Jurkat, Clone E6-1 (cell line): Measurements from ENCODE around the gene WBP1.
"Not testable (repeated sequence)": the region's sequence is repeated elsewhere in the genome, so short reads cannot be mapped to it uniquely, and the experiment has no call there.

Experiments
- DNase-seq: peaks from one replicate; pipeline ENCODE4 v3.0.0-alpha.2; 2011; ENCODE audit warnings: low read depth, low spot score
- H3K4me3 ChIP-seq: 2 replicates; pipeline ENCODE4 v1.5.1; 2011; ENCODE audit warnings: mild to moderate bottlenecking, low read length, control low read depth, moderate library complexity

The WBP1 gene

DNA sequence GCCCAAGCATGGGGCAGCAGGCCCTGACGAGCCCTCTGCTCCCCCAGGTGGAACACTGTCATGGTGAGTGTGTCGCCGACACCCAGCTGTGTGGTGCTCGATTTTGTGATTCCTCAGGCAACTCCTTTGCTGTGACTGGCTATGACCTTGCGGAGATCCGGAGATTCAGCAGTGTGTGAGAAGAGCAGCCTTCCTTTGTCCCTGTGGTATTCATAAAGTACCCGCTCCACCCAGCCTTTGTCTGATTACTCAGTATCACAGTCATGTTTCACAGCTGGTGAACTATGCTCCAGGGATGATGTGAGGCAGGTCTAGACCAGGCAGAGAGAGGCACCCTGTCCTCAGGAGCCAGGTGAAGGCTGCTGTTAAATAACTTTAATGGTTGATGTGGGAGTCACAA is 32.7 kb upstream of the WBP1 start:
- no peak overlapping the region for H3K4me3 ChIP-seq
- DNase-seq = no peak

DNA sequence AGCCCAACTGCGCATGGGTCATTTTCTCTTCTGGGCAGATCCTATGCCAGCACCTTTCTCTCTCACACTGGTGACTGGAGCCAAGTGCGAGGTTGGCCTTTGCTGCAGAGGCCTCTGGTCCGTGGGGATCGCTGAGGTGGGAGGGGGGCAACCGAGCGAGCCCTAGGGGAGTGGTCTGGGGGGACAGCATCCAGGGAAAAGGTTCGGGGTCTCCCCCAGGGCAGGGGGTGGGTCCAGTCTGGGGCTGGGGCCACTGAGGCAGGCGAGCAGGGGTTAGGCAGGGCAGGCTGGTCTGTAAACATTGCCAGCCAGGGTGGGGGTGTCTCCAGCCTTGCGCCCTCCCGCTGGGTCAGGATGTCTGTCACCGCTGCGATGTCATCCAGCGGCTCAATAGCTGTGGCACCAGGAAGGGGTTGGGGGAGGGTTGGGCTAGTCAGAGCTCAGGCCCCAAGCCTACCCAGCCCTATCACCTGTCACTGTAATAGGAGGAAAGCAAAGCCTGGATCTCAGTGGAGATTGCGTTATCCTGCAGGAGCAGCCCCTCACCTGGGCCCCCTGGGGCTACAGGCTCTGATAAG is 32.0 kb upstream of the WBP1 start:
- DNase-seq = no peak
- no peak overlapping the region for H3K4me3 ChIP-seq

DNA sequence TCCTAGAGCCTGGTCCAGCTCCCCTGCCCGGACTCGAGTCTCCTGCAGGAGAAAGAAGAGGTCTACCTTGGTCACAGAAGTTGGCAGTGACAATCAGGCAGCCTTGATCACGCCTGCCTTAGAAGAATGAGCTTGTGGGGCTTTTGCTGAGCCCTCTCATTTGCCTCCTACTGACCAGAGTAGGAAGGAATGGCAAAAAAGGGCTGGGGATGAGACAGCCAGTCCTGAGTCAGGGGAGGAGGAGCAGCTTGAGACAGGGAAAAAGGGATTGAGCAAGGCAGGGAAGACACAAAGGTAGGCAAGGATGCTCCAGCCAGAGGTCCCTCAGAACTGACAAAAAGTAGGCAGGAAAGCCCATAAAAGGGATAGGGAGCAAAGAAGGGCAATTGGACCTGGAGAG is 30.7 kb upstream of the WBP1 start:
- no peak for DNase-seq
- H3K4me3 ChIP-seq = no peak overlapping the region

GRCh38 chr2:74428675-74429074 is 29.6 kb upstream of the WBP1 start:
- no peak for DNase-seq
- H3K4me3 ChIP-seq = no peak overlapping the region

DNA sequence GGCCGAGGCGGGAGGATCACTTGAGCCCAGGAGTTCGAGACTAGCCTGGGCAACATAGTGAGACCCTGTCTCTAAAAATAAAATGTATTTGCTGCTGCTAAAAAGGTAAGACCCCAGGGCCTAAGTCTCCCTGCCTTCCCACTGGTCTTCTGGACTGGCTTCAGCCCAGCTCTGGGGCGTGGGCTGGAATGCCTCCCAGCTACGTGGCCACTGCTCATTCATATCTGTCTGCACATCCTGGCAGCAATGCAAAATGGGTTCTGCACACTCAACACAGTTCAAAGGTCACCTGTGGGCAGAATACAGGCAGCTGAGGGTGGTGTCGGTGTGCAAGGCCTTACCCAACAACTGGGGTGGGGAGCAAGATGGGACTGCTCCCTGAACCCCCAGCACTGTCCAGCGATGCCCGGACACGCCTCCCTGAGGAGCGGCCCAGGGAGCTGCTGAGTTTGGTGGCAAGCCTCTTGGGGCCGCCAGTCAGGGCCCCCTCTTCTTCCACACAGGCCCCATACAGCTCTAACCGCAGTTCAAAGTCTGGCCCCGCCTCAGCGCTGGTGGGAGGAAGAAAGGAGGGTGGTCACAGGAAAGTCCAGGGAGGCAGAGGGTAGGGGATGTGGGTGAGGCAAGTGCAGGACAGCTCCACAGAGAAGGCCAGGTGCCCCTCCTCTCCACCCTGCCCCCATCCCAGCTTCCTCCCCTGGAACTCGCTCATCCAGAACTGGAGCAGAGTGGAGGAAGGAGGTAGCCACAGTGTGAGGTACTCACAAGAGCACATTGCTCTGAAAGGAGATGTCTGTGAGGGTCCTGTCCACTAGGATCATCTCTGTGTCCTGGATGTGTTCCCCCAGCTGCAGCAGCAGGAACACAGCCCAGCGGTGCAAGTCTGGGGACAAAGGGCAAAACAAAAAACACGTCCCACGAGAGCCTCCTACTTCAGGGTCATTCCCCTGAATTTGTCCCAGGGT is 28.5 kb upstream of the WBP1 start:
- H3K4me3 ChIP-seq = no peak overlapping the region
- no peak for DNase-seq

DNA sequence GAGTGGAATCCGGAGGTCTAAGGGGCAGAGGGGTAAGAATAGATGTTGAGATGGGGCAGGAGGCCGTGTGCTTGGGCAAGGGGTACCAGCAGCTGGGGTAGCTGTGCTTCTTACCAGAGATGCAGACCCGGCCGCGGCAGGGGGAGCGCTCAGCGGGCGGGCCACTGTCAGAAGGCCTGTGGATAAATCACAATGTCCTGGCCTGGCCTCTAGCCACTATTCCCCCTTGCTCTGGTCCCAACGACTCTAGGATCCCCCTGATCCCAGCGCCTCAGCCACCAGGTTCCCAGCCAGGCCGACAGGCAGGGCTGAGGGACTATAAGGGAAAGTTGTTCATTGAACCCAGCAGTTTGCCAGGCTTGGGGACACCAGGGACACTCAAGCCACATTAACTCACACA is 27.7 kb upstream of the WBP1 start:
- no peak for DNase-seq
- no peak overlapping the region for H3K4me3 ChIP-seq

- no peak for DNase-seq
- H3K4me3 ChIP-seq = no peak overlapping the region
Measured at GRCh38 chr2:74436111-74436805, 22.0 kb upstream of the WBP1 start.

GRCh38 chr2:74436848-74437695 is 21.2 kb upstream of the WBP1 start:
- no peak overlapping the region for H3K4me3 ChIP-seq
- DNase-seq = no peak

GRCh38 chr2:74438248-74438647 is 20.0 kb upstream of the WBP1 start:
- no peak overlapping the region for H3K4me3 ChIP-seq
- DNase-seq = no peak

DNA sequence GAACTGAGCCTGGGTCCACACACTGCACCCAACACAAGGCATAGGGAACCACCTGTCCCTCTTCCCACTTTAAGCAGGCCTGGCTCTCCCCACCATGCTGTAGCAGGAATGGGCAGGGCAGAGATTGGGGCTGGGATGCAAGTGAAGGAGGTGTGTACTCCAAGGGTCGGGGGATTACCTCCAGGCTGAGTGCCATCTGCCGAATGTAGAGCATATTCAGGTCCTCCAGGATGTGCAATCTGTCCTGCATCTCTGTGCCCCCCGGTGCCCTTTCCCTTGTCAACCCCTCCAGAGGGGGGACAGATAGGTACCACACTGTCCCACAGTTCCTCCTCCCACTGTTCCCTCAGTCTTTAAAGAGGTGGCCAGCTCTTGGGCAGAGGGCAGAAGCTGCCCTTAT is 18.9 kb upstream of the WBP1 start:
- H3K4me3 ChIP-seq = no peak overlapping the region
- DNase-seq = no peak

DNA sequence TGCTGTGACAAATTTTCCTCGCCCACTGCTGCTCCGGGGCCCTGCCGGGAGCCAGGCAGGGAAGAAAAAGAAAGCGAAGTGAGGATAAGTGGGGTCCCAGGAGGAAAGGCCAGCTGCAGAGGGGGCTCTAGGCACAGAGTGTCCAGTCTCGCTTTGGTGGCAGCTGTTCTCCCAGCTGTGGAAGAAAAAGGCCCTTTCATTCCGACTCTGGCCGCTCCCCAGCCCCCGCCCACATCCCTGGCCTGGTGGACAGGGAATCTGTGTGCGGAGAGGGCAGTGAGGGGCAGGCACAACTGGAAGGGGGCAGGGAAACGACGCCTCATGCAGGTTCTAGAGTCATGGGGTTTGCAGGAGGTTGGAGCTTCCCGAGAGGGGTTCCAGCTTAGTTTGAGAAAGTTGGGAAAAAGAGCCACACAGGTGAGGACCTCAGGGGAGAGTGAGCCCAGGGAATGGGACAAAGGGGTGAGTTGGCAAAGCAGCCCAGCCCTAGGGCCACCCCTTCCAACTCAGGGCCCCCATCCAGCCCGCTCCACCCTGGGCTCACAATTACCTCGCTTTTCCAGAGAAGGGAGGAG is 18.3 kb upstream of the WBP1 start:
- peak overlapping the region; percentile 20 for H3K4me3 ChIP-seq
- DNase-seq = no peak

DNA sequence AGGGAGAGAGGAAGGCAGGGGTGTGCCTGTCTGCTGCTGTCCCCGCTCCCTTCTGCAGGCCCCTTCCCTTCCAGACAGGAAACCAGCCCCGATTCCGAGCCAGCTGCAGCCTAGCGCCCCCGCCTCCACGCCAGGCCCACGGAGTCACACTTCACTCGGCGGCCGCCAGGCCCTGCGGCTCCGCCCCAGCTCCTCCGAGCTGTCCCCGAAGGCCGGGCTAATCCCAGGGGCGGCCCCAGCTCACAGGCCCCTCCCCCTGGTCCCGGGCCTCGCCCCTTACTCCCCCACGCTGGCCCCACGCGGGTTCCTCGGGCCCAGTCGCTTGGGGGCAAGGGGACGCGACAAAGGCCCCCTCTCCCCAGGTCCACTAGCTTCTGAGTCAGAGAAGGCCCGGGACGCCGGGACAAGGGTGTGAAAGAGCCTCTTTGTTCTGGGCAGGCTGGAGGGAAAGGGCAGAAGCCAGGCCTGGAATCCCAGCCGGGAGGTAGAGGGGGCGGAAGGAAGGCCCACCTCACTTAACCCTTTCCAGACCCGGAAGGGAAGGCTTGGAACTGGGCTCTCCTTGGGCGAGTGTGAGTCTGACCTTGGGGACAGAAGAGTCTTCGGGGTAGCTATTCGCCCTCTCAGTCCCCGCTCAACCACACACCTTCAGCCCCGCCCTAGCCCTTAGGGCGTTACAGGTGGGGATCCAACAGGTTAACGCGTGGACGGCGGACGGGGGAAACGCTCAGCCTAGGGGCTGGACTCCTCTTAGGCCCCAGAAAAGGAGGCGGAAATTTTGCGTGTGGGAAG is 17.7 kb upstream of the WBP1 start:
- peak overlapping the region; percentile 20 for H3K4me3 ChIP-seq
- DNase-seq = no peak

DNA sequence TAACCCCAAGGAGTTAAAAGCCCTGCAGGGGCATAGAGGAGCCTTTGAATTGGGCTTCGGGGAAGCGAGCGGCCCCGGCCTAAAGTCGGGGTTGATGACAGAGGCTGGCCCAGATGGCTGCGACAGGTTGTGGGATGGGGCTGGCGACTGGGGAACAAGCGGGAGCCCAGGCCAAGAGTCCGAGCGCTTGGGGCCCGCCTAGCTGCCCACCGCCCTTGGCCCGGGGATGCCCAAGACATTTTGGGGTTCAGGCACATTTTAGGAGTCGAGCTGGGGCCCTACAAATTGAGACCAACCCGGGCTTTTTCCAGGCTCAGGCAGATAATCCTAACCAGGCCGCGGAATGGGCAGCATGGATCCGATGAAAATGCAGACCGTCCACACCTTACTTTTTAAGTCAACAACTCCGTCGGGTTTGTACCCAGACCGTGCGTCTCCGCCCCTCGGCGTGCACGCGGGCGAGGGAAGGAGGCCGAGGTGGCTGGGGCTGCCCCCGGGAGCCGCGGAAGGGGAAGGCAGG is 17.0 kb upstream of the WBP1 start:
- DNase-seq = no peak
- H3K4me3 ChIP-seq = no peak overlapping the region

DNA sequence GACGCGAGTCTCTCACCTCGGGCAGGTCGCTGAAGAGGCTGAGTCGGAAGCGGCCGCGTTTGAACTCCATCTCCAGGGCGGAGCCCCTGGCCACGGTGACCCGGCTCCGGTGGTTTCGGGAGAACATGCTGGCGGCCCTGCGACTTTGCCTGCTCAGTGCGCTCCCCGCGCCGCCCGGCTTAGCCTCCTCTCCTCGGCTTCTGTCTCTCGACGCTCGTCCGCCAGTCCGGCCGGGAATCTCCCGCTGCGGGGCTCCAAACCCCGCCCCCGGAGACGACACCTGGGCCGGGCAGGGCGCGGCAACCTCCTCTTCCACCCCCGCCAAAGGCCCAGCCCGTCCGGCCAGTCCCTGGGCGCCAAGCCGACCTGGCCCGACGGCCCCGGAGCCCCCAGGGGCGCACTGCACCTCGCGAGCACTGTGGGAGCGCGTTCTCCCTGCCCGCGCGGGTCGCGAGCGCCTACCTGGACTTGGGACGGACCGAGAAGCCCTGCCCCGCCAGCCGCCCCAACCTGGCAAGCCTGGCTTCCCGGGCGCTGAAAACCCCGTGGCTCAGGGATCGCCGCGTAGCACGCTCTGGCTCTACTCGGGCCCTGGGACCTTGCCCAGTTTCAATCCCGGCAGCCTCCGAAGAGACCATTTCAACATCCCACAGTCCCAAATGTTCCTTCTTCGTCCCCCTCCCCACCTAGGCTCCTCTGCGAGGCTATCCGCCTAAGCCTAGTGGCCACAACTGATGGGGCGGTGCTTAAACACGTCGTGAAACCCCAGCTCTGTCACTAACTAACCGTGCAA is 16.4 kb upstream of the WBP1 start, which contains the start of gene RTKN:
Gene RTKN, minus strand, starts transcription at position 248 of the 793 bp plus-strand sequence. Its CDS starts 121 bp downstream, at position 127.
- no peak for DNase-seq
- H3K4me3 ChIP-seq = no peak within 1 kb of the TSS

DNA sequence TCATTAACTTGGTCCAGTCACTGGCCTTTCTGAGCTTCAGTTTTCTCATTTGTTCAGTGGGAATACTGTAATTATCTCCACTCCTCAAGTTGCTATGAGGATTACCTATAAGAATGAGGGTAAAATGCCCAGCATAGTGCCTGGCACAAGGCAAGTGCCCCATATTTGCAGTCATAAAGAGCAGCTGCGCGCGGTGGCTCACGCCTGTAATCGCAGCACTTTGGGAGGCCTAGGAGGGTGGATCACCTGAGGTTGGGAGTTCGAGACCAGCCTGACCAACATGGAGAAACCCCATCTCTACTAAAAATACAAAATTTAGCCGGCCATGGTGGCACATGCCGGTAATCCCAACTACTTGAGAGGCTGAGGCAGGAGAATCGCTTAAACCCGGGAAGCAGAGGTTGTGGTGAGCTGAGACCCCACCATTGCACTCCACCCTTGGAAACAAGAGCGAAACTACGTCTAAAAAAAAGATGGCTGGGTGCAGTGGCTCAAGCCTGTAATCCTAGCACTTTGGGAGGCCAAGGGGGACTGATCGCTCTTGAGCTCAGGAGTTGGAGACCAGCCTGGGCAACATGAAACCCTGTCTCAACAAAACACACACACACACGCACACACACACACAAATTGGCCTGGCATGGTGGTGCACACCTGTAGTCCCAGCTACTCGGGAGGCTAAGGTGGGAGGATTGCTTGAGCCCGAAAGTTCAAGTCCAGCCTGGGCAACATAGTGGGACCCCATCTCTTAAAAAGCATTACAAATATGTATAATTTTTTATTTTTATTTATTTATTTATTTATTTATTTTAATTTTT is 15.5 kb upstream of the WBP1 start:
- DNase-seq, H3K4me3 ChIP-seq: not testable (repeated sequence)
